Measurements from ENCODE around the gene AOPEP. TPM values are rescaled to one million over a fixed set of nuclear protein-coding genes. Genes with fewer than 3 reads are reported as not detected.
A peak's percentile ranks its signal among the peaks of the same experiment; 100 is the strongest.

The AOPEP gene
- total RNA-seq, 2 donors from 2014 or later: 81.5 to 224 TPM

DNA sequence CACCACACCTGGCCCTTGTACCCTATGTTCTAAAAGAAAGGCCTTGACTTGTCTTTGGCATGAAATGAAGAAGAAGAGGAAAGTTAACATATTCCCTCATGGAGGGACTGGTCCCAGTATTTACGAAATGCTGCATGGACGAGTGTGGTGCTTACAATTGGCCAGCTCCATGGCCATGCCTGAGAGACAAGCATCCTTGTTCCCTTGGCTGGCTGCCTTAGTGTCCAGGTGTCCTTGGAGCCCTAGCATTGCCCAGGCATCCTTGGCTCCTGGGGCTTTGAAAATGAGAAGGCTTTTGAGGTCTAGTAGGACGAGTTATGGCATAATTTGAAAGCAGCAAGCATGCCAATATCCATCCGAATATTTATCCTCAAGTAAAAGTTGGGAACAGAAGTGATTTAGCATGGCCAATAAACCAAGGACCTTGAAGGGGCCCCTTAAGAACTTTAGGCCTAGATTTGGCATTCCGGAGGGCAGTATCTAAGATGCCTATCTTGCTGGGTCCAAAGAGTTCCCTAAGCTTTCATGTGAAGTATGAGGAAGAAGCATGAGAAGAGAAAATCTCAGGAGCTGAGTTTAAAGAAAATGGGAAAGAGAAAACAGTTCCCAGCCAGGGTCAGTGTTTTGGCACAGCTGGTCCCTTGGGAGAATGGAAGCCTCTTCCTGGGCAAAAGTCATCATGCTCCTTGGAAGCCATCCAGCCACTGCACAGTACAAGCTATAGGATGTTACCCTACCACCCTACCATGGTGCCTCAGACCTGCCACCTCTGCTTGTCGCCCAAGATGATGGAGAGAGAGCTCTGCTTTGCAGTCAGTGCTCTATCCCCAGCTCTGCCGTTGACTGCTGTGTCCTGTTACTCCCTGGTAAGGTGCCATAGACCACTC is 91.0 kb downstream of the AOPEP start:
- no peak for DNase-seq
- Histone ChIP-seq H3K27me3 (no peaks in the 10 kb centered on the region), H3K4me1 (no peaks in the 10 kb centered on the region), H3K36me3 (replicated peaks in 1 of 2; ENCODE audit: insufficient read depth in 1 of 2, low read depth in 2 of 2) (no peaks in the 10 kb centered on the region), H3K4me3 (no peak overlapping the region), H3K27ac (no peak overlapping the region), H3K9me3 (no peaks in the 10 kb centered on the region)
- WGBS, 2 donors: 79 to 93% methylated on average over 6 to 7 of the region's 7 CpGs
- ATAC-seq: no peak
- TF ChIP-seq, protein P1, sequence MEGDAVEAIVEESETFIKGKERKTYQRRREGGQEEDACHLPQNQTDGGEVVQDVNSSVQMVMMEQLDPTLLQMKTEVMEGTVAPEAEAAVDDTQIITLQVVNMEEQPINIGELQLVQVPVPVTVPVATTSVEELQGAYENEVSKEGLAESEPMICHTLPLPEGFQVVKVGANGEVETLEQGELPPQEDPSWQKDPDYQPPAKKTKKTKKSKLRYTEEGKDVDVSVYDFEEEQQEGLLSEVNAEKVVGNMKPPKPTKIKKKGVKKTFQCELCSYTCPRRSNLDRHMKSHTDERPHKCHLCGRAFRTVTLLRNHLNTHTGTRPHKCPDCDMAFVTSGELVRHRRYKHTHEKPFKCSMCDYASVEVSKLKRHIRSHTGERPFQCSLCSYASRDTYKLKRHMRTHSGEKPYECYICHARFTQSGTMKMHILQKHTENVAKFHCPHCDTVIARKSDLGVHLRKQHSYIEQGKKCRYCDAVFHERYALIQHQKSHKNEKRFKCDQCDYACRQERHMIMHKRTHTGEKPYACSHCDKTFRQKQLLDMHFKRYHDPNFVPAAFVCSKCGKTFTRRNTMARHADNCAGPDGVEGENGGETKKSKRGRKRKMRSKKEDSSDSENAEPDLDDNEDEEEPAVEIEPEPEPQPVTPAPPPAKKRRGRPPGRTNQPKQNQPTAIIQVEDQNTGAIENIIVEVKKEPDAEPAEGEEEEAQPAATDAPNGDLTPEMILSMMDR (IDR thresholded peaks at IDR 0.05): no peak
- no peak for TF ChIP-seq POLR2A (IDR thresholded peaks at IDR 0.05)
- intact Hi-C loops (cut with DNase I): no loop called here

DNA sequence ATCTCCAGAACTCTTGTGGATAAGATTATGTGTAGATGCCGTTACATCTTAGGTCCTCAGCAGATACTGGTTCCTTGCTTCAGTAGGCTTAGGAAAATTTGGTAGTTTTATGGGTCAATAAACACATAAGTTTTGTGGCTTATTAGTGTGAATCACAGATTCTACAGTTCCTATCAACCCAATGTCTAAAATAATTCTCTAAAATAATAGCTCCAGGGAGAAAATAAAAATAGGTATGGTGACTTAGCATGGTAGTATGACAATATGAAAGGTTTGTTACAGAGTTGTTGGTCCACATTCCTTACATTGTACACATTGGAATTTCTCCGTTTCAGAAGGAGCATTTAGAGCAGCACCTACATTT is 91.7 kb downstream of the AOPEP start:
- DNase-seq (no peak), ATAC-seq (no peak)
- Histone ChIP-seq H3K36me3 (replicated peaks in 1 of 2; ENCODE audit: insufficient read depth in 1 of 2, low read depth in 2 of 2) (no peaks in the 10 kb centered on the region), H3K27ac (no peak overlapping the region), H3K4me1 (no peaks in the 10 kb centered on the region), H3K9me3 (no peaks in the 10 kb centered on the region), H3K27me3 (no peaks in the 10 kb centered on the region), H3K4me3 (no peak overlapping the region)
- WGBS, 2 donors: 85% methylated on average over 2 of the region's 2 CpGs
- TF ChIP-seq, protein P1 (IDR thresholded peaks at IDR 0.05): no peak
- TF ChIP-seq POLR2A (IDR thresholded peaks at IDR 0.05): no peak
- intact Hi-C loops (cut with DNase I): no loop called here

DNA sequence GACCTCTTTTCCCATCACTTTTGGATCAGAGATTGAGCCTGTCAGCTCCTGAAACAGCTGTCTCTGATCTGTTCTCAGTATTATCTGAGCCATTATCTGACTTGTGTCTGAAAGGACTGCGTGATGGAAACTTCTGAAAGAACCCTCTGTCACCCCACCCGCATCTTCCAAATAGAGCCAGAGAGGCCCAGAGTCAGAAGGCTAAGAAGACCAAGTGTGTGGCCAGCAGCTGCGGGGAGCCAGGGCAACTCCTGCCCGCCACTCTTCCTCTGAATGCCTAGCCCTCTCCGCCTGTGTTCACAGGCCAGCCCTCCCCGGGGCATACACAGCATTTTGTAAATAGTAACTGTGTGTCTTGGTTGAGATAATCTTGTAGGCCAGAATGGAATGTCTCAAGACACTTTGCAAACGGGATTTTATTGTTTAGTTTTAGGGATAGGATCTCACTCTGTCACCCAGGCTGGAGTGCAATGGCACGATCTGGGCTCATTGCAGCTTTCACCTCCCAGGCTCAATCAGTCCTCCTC is 92.7 kb downstream of the AOPEP start:
- 62 to 72% methylated on average over 8 of the region's 8 CpGs for WGBS, 2 donors
- H3K27me3 ChIP-seq: no peaks in the 10 kb centered on the region
- intact Hi-C loops (cut with DNase I): no loop called here

GRCh38 chr9:94821098-94821887 is 94.8 kb downstream of the AOPEP start:
- Histone ChIP-seq H3K9me3 (no peaks in the 10 kb centered on the region), H3K36me3 (replicated peaks in 1 of 2; ENCODE audit: insufficient read depth in 1 of 2, low read depth in 2 of 2) (no peaks in the 10 kb centered on the region), H3K4me3 (no peak overlapping the region), H3K27me3 (no peaks in the 10 kb centered on the region), H3K4me1 (no peaks in the 10 kb centered on the region), H3K27ac (no peak overlapping the region)
- 93% methylated on average over 3 of the region's 3 CpGs for WGBS, 2 donors
- ATAC-seq (no peak), DNase-seq (no peak)
- intact Hi-C loops (cut with DNase I): no loop called here
- TF ChIP-seq, protein P1 (IDR thresholded peaks at IDR 0.05): no peak
- no peak for TF ChIP-seq POLR2A (IDR thresholded peaks at IDR 0.05)

More for the DNA sequence above, 92.7 kb downstream of the AOPEP start:
- peak; percentile 27 for ATAC-seq
- H3K9me3 ChIP-seq: no peaks in the 10 kb centered on the region
- no peaks in the 10 kb centered on the region for H3K4me1 ChIP-seq
- TF ChIP-seq, protein P1 (IDR thresholded peaks at IDR 0.05): no peak
- no peak for DNase-seq
- no peak overlapping the region for H3K4me3 ChIP-seq
- H3K27ac ChIP-seq: no peak overlapping the region
- H3K36me3 ChIP-seq (replicated peaks in 1 of 2; ENCODE audit: insufficient read depth in 1 of 2, low read depth in 2 of 2): no peaks in the 10 kb centered on the region
